Esophagus (tissue), 2 donors: Measurements from ENCODE around the gene FIP1L1. TPM values are rescaled to one million over a fixed set of nuclear protein-coding genes. Genes with fewer than 3 reads are reported as not detected.

Source experiments
- H3K27ac ChIP-seq, 2 donors: one replicate each; pipeline ENCODE4 v1.5.1; 2013; ENCODE audit warnings: low read depth in 2 of 2, mild to moderate bottlenecking in 2 of 2, inconsistent platforms in 1 of 2, low read length in 1 of 2, moderate library complexity in 1 of 2
- H3K27me3 ChIP-seq, 2 donors: one replicate each; pipeline ENCODE4 v1.6.1; 2013; ENCODE audit warnings: low read length in 2 of 2, control low read depth in 1 of 2, mild to moderate bottlenecking in 1 of 2; ENCODE audit not compliant: insufficient read depth in 2 of 2, control insufficient read depth in 1 of 2
- H3K36me3 ChIP-seq, 2 donors: one replicate each; pipeline ENCODE4 v1.6.1; 2013; ENCODE audit warnings: low read length in 1 of 2; ENCODE audit not compliant: control insufficient read depth in 2 of 2, insufficient read depth in 2 of 2
- H3K4me1 ChIP-seq, 2 donors: one replicate each; pipeline ENCODE4 v1.6.1; 2013; ENCODE audit warnings: low read length in 1 of 2; ENCODE audit not compliant: control insufficient read depth in 2 of 2, insufficient read depth in 2 of 2
- H3K4me3 ChIP-seq, 2 donors: one replicate each; pipeline ENCODE4 v1.5.1; 2013; ENCODE audit warnings: low read length in 2 of 2, mild to moderate bottlenecking in 2 of 2, low read depth in 1 of 2, moderate library complexity in 1 of 2
- H3K9me3 ChIP-seq, 2 donors: one replicate each; pipeline ENCODE4 v1.6.1; 2013; ENCODE audit warnings: mild to moderate bottlenecking in 2 of 2, low read depth in 1 of 2, low read length in 1 of 2, moderate library complexity in 1 of 2; ENCODE audit not compliant: control insufficient read depth in 2 of 2, insufficient read depth in 1 of 2
- WGBS, 2 donors: extraction: QIAGEN DNeasy Blood & Tissue Kit; methylation state at CpG; one replicate each; pipeline ENCODE4 v1.1.7; 2013; 5-methylcytosine and 5-hydroxymethylcytosine counted together
- polyA plus RNA-seq, 2 donors: library from polyadenylated mRNA; stranded (reverse); fragments of 200-250 nt; gene quantifications; one replicate each; pipeline ENCODE4 v1.2.3, GENCODE V29; 2013
- donor health status: healthy with polysubstance abuse.
- donor health status: Bipolar disorder and iron deficiency.

The FIP1L1 gene
- polyA plus RNA-seq, 2 donors, result 17.8 to 22.3 TPM

GRCh38 chr4:53505947-53506346, 128.5 kb downstream of the FIP1L1 start:
- Histone ChIP-seq H3K4me3 (no peak overlapping the region), H3K4me1 (no peaks in the 10 kb centered on the region), H3K27me3 (no peaks in the 10 kb centered on the region), H3K9me3 (no peaks in the 10 kb centered on the region), H3K27ac (no peak overlapping the region), H3K36me3 (no peaks in the 10 kb centered on the region)
- 89 to 91% methylated on average over 2 of the region's 2 CpGs for WGBS, 2 donors

- Histone ChIP-seq H3K9me3 (no peaks in the 10 kb centered on the region), H3K36me3 (no peaks in the 10 kb centered on the region), H3K4me3 (no peak overlapping the region), H3K27ac (no peak overlapping the region), H3K4me1 (no peaks in the 10 kb centered on the region), H3K27me3 (no peaks in the 10 kb centered on the region)
- 93 to 94% methylated on average over 7 of the region's 7 CpGs for WGBS, 2 donors
These were observed 129.6 kb downstream of the FIP1L1 start for GRCh38 chr4:53507058-53507457.

- H3K4me1 ChIP-seq, result no peaks in the 10 kb centered on the region
- 77 to 81% methylated on average over 17 of the region's 17 CpGs for WGBS, 2 donors
- H3K4me3 ChIP-seq, result no peak overlapping the region
- no peaks in the 10 kb centered on the region for H3K9me3 ChIP-seq
- H3K36me3 ChIP-seq, result no peaks in the 10 kb centered on the region
- no peaks in the 10 kb centered on the region for H3K27me3 ChIP-seq
- H3K27ac ChIP-seq, result no peak overlapping the region
These were observed 130.3 kb downstream of the FIP1L1 start for GRCh38 chr4:53507671-53508286.

GRCh38 chr4:53508446-53508845, 131.0 kb downstream of the FIP1L1 start:
- Histone ChIP-seq H3K4me3 (no peak overlapping the region), H3K27me3 (no peaks in the 10 kb centered on the region), H3K4me1 (no peaks in the 10 kb centered on the region), H3K36me3 (no peaks in the 10 kb centered on the region), H3K27ac (no peak overlapping the region), H3K9me3 (no peaks in the 10 kb centered on the region)
- 37 to 43% methylated on average over 1 of the region's 1 CpG for WGBS, 2 donors

- 21 to 26% methylated on average over 5 of the region's 5 CpGs for WGBS, 2 donors
- Histone ChIP-seq H3K36me3 (no peaks in the 10 kb centered on the region), H3K27ac (no peak overlapping the region), H3K9me3 (no peaks in the 10 kb centered on the region), H3K27me3 (no peaks in the 10 kb centered on the region), H3K4me1 (no peaks in the 10 kb centered on the region), H3K4me3 (no peak overlapping the region)
These were observed 132.9 kb downstream of the FIP1L1 start for GRCh38 chr4:53510321-53510720.

Other genes with a start within 250 kb of the FIP1L1 start
- gene SCFD2, start 11.6 kb upstream of the FIP1L1 start, polyA plus RNA-seq, result 1 to 10 TPM; 4.8 to 8.2 TPM
- gene LNX1, start 213.8 kb downstream of the FIP1L1 start, polyA plus RNA-seq, result 10 to 100 TPM; 16.8 to 44.2 TPM